Measurements from ENCODE around the gene NRSN1. TPM values are rescaled to one million over a fixed set of nuclear protein-coding genes. Genes with fewer than 3 reads are reported as not detected.

NRSN1 gene
- total RNA-seq, 1 donor from 2014 or later: not detected

DNA sequence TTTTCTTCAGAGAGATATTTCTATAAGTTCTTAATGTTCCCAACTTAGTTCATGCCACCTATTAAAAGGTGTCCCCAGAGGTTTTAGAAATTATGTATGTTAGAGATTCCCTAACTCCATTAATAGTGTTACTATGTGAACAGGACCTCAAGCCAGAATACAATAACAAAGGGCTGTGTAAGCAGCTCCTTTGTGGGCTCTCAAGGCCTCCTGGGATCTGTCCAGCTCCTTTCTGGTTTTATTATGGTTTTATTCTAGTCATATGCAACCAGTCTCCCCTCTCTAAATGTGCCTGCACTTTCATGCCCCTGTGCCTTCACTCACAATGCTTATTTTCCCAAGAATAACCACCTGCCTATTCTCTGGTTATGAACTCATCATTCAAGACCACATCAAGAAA is 22.7 kb downstream of the NRSN1 start:
- H3K27ac ChIP-seq: no peak overlapping the region
- no peak for ATAC-seq
- intact Hi-C loops (cut with DNase I): no loop called here
- H3K27me3 ChIP-seq: no peaks in the 10 kb centered on the region
- TF ChIP-seq CTCF (IDR thresholded peaks at IDR 0.05): no peak
- H3K4me1 ChIP-seq: no peaks in the 10 kb centered on the region
- no peaks in the 10 kb centered on the region for H3K36me3 ChIP-seq
- H3K9me3 ChIP-seq: no peaks in the 10 kb centered on the region
- H3K4me3 ChIP-seq: no peak overlapping the region
- no peak for DNase-seq

GRCh38 chr6:24149296-24149695 is 23.3 kb downstream of the NRSN1 start:
- H3K36me3 ChIP-seq: no peaks in the 10 kb centered on the region
- TF ChIP-seq CTCF (IDR thresholded peaks at IDR 0.05): no peak

DNA sequence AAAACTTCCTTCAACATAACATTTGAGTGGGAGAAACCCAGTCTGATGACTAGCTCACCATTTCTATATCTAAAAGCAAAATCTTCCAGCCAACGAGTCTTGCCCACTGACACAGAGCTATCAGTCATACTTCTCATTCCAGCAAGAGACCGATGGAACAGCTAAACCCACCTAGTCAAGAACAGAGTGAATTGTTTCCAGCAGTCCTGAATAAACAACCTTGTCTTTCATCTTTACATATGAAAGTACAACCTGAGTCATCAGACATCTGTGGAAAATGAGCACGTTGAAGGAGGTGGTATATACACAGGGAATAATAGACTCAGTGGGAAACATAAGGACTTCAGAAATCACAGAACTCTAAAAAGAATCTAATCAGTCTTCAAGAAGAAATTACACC is 23.8 kb downstream of the NRSN1 start:
- Histone ChIP-seq H3K36me3 (no peaks in the 10 kb centered on the region), H3K27ac (no peak overlapping the region), H3K4me1 (no peaks in the 10 kb centered on the region), H3K4me3 (no peak overlapping the region), H3K9me3 (no peaks in the 10 kb centered on the region), H3K27me3 (no peaks in the 10 kb centered on the region)
- intact Hi-C loops (cut with DNase I): no loop called here
- TF ChIP-seq CTCF (IDR thresholded peaks at IDR 0.05): no peak
- DNase-seq (no peak), ATAC-seq (no peak)

More at GRCh38 chr6:24149296-24149695, 23.3 kb downstream of the NRSN1 start:
- Histone ChIP-seq H3K9me3 (no peaks in the 10 kb centered on the region), H3K27ac (no peak overlapping the region), H3K4me3 (no peak overlapping the region), H3K4me1 (no peaks in the 10 kb centered on the region), H3K27me3 (no peaks in the 10 kb centered on the region)
- DNase-seq: no peak
- intact Hi-C loops (cut with DNase I): no loop called here
- ATAC-seq: no peak

DNA sequence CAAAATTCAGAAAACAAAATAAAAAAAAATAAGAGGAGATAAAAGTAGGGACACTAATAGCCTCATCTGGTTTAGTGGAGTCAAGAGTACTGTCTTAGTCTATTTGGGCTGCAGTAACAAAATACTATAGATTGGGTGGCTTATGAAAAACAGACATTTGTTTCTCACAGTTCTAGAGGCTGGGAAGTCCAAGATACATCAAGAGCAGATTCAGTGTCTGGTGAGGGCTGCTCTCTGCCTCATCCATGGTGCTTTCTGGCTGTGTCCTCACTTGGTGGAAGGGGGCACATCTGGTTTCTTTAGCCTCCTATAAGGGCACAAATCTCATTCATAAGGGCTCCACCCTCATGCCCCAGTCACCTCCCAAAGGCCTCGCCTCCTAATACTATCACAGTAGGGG is 26.0 kb downstream of the NRSN1 start:
- ATAC-seq: no peak
- no peak for DNase-seq
- intact Hi-C loops (cut with DNase I): no loop called here
- no peaks in the 10 kb centered on the region for H3K27me3 ChIP-seq
- H3K9me3 ChIP-seq: no peaks in the 10 kb centered on the region
- no peak for TF ChIP-seq CTCF (IDR thresholded peaks at IDR 0.05)
- H3K4me3 ChIP-seq: no peak overlapping the region
- H3K36me3 ChIP-seq: no peaks in the 10 kb centered on the region
- H3K4me1 ChIP-seq: no peaks in the 10 kb centered on the region
- H3K27ac ChIP-seq: no peak overlapping the region

DNA sequence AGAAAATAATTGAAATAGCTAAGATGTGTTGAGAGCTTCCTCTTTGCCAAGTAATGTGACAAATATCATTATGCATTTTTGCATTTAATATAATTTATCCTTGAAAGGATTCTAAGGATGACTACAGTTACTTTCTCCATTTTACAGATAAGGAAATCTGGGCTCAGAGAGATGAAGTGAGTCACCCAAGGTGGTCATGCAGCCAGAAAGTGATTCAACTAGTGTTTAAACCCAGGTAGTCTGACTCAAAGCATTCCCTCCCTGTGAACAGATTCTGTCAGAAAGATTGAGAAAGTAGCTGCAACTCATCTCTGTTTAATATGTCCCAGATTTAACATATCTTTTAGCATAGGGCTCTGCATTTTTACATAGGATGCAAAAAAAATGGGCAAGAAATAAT is 28.1 kb downstream of the NRSN1 start:
- TF ChIP-seq CTCF (IDR thresholded peaks at IDR 0.05): no peak

GRCh38 chr6:24157886-24158285 is 31.9 kb downstream of the NRSN1 start:
- intact Hi-C loops (cut with DNase I): no loop called here
- no peak for ATAC-seq
- Histone ChIP-seq H3K4me3 (no peak overlapping the region), H3K27ac (no peak overlapping the region), H3K36me3 (no peaks in the 10 kb centered on the region), H3K9me3 (no peaks in the 10 kb centered on the region), H3K27me3 (no peaks in the 10 kb centered on the region), H3K4me1 (no peaks in the 10 kb centered on the region)
- no peak for TF ChIP-seq CTCF (IDR thresholded peaks at IDR 0.05)
- no peak for DNase-seq

More for the DNA sequence above, 28.1 kb downstream of the NRSN1 start:
- Histone ChIP-seq H3K4me1 (no peaks in the 10 kb centered on the region), H3K36me3 (no peaks in the 10 kb centered on the region), H3K27me3 (no peaks in the 10 kb centered on the region), H3K4me3 (no peak overlapping the region), H3K27ac (no peak overlapping the region), H3K9me3 (no peaks in the 10 kb centered on the region)
- intact Hi-C loops (cut with DNase I): no loop called here
- DNase-seq (no peak), ATAC-seq (no peak)
